Measurements from ENCODE around the gene EME2.

EME2 gene

GRCh38 chr16:1792836-1793577 lies 20.4 kb downstream of the EME2 start:
- TF ChIP-seq ZC3H10 (CRISPR knock-in tag; IDR thresholded peaks at IDR 0.05) (no peak), RARB (CRISPR knock-in tag; IDR thresholded peaks at IDR 0.05) (no peak), ZNF565 (CRISPR knock-in tag; conservative IDR thresholded peaks at IDR 0.05; ENCODE audit: low read depth) (no peak), ISL1 (CRISPR knock-in tag; IDR thresholded peaks at IDR 0.05) (no peak), TOX (CRISPR knock-in tag; IDR thresholded peaks at IDR 0.05; ENCODE audit: borderline replicate concordance) (no peak), ZFP30 (CRISPR knock-in tag; IDR thresholded peaks at IDR 0.05) (no peak), ZNF8 (CRISPR knock-in tag; IDR thresholded peaks at IDR 0.05) (no peak), ARNTL (CRISPR knock-in tag; IDR thresholded peaks at IDR 0.05; ENCODE audit: borderline replicate concordance, low read depth) (no peak), TCF4 (CRISPR knock-in tag; IDR thresholded peaks at IDR 0.05; ENCODE audit: borderline replicate concordance) (no peak), CSRNP3 (CRISPR knock-in tag; IDR thresholded peaks at IDR 0.05) (no peak), GLIS3 (CRISPR knock-in tag; IDR thresholded peaks at IDR 0.05) (no peak), ZFP3 (CRISPR knock-in tag; IDR thresholded peaks at IDR 0.05) (no peak), POU6F1 (CRISPR knock-in tag; IDR thresholded peaks at IDR 0.05; ENCODE audit: borderline replicate concordance, low read depth) (no peak), PPARA (CRISPR knock-in tag; IDR thresholded peaks at IDR 0.05; ENCODE audit: borderline replicate concordance) (no peak), PATZ1 (CRISPR knock-in tag; IDR thresholded peaks at IDR 0.05; ENCODE audit: borderline replicate concordance) (no peak), ZNF70 (CRISPR knock-in tag; IDR thresholded peaks at IDR 0.05) (no peak), ESRRG (CRISPR knock-in tag; IDR thresholded peaks at IDR 0.05) (no peak), OSR1 (CRISPR knock-in tag; IDR thresholded peaks at IDR 0.05) (no peak), SNAI2 (CRISPR knock-in tag; IDR thresholded peaks at IDR 0.05) (no peak)
- TF ChIP-seq, protein P1, sequence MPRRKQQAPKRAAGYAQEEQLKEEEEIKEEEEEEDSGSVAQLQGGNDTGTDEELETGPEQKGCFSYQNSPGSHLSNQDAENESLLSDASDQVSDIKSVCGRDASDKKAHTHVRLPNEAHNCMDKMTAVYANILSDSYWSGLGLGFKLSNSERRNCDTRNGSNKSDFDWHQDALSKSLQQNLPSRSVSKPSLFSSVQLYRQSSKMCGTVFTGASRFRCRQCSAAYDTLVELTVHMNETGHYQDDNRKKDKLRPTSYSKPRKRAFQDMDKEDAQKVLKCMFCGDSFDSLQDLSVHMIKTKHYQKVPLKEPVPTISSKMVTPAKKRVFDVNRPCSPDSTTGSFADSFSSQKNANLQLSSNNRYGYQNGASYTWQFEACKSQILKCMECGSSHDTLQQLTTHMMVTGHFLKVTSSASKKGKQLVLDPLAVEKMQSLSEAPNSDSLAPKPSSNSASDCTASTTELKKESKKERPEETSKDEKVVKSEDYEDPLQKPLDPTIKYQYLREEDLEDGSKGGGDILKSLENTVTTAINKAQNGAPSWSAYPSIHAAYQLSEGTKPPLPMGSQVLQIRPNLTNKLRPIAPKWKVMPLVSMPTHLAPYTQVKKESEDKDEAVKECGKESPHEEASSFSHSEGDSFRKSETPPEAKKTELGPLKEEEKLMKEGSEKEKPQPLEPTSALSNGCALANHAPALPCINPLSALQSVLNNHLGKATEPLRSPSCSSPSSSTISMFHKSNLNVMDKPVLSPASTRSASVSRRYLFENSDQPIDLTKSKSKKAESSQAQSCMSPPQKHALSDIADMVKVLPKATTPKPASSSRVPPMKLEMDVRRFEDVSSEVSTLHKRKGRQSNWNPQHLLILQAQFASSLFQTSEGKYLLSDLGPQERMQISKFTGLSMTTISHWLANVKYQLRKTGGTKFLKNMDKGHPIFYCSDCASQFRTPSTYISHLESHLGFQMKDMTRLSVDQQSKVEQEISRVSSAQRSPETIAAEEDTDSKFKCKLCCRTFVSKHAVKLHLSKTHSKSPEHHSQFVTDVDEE (CRISPR knock-in tag; IDR thresholded peaks at IDR 0.05), result no peak
- ATAC-seq, result no peak

DNA sequence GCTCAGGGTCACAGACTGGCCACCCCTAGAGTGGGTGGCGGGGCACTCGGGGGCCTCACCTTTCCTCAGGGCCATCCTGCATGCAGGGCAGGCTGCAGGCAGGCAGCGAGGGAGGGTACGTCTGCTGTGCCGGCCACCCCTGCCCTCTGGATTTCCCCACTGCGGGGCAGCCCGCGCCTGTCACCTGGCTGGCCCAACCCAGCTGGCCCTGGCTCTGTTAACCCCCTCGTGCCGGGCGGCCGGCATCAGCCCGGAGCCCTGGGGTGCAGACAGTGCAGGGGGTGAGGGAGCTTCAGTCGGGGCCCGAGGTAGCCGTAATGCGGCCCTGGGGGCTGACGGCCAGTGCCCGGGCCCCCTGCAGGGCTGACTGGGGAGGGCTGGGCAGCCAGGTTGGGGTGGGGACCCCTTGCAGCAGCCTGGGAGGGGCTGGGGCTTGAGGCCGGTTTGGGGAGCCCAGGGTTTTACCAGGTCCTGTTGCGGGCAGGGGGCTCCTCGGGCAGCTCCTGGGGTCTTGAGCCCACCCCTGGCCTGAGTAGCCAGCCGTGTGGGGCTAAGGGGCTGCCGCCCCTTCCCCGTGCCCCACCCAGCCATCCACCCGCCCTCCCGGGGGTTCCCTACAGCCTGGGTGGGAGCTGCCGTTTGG lies 21.1 kb downstream of the EME2 start, which contains the start of gene IGFALS:
Gene IGFALS (minus strand): TSS at position 128 of the 643 bp plus-strand sequence. CDS start 53 bp downstream, at position 75.
- no peak; the same call in 2 of the 3 replicates for ATAC-seq
- no peak for TF ChIP-seq PPARA (CRISPR knock-in tag; IDR thresholded peaks at IDR 0.05; ENCODE audit: borderline replicate concordance)

DNA sequence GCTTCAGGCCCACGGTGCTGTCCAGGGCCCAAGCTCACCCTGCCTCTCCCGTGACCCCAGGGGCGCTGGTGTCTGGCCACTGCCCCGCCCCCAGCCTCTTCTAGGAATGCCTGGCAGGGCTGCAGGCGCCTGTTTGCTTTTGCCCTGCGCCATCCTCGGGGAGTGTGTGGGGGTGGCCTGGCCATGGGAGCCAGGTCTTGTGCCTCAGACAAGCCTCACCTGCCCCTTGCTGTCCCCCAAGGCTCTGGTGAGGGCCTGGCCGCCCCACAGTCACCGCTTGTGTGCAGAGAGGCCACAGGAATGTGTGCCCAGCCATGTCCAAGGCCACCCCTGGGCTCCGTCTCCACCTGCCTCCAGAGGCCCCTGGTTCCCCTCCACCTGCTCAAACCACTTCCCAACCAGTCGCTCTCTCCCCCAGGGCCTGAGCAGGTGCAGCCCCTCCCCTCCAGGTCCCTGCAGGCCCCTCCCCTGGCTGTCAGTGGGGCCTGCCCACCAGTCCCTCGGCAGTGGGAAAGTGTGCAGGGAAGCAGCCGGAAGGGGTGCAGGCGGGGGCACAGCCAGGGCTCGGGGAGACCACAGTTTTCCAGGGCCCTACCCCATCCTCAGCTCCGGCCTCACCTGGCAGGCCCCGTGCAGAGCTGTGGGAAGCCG lies 21.7 kb downstream of the EME2 start:
- ATAC-seq, result no peak
- TF ChIP-seq OSR1 (CRISPR knock-in tag; IDR thresholded peaks at IDR 0.05) (no peak), POU6F1 (CRISPR knock-in tag; IDR thresholded peaks at IDR 0.05; ENCODE audit: borderline replicate concordance, low read depth) (no peak), ESRRG (CRISPR knock-in tag; IDR thresholded peaks at IDR 0.05) (no peak), BACH2 (CRISPR knock-in tag; IDR thresholded peaks at IDR 0.05; ENCODE audit: borderline replicate concordance) (no peak), CSDC2 (CRISPR knock-in tag; IDR thresholded peaks at IDR 0.05) (no peak), ZFP3 (CRISPR knock-in tag; IDR thresholded peaks at IDR 0.05) (no peak), GLIS3 (CRISPR knock-in tag; IDR thresholded peaks at IDR 0.05) (no peak), PPARA (CRISPR knock-in tag; IDR thresholded peaks at IDR 0.05; ENCODE audit: borderline replicate concordance) (no peak), CSRNP3 (CRISPR knock-in tag; IDR thresholded peaks at IDR 0.05) (no peak), PATZ1 (CRISPR knock-in tag; IDR thresholded peaks at IDR 0.05; ENCODE audit: borderline replicate concordance) (no peak), TOX (CRISPR knock-in tag; IDR thresholded peaks at IDR 0.05; ENCODE audit: borderline replicate concordance) (no peak), ZNF70 (CRISPR knock-in tag; IDR thresholded peaks at IDR 0.05) (no peak), ZNF8 (CRISPR knock-in tag; IDR thresholded peaks at IDR 0.05) (no peak)

Data from SK-N-SH treated with all-trans-retinoic acid at 6 μM for 48 hours (cell line).